GM19463 (cell line): ENCODE results near the gene PNMA8B.
"Not testable (repeated sequence)": the region's sequence is repeated elsewhere in the genome, so short reads cannot be mapped to it uniquely, and the experiment has no call there.

ENCODE experiments used
- ATAC-seq: cut with Tn5 transposase; IDR thresholded peaks from one replicate; pipeline ENCODE4 v1.9.1; 2021; ENCODE audit warnings: mild to moderate bottlenecking, moderate library complexity; ENCODE audit not compliant: unreplicated experiment

Gene PNMA8B, protein sequence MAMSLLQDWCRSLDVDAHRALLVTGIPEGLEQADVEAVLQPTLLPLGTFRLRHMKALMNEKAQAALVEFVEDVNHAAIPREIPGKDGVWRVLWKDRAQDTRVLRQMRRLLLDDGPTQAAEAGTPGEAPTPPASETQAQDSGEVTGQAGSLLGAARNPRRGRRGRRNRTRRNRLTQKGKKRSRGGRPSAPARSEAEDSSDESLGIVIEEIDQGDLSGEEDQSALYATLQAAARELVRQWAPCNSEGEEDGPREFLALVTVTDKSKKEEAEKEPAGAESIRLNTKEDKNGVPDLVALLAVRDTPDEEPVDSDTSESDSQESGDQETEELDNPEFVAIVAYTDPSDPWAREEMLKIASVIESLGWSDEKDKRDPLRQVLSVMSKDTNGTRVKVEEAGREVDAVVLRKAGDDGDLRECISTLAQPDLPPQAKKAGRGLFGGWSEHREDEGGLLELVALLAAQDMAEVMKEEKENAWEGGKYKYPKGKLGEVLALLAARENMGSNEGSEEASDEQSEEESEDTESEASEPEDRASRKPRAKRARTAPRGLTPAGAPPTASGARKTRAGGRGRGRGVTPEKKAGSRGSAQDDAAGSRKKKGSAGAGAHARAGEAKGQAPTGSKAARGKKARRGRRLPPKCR

DNA sequence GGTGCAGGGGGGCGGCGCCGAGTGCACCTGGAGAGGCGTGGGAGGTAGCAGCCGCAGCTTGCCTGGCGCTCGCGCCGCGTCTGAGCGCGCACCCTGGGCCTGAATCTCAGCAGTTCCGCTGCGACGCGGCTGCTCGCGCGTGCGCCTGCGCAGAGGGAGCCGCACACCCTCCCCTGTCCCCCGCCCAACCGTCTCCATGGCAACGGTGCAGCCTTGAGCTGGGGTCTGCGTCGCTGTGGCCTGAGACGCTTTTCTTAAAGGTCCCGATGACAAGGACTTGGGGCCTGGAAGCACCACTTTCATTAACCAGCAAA lies at the start of gene PNMA8B:
TSS of gene PNMA8B (minus strand) at position 82 of the 314 bp plus-strand sequence. CDS start 402 bp downstream, outside the sequence.
- no peak for ATAC-seq

DNA sequence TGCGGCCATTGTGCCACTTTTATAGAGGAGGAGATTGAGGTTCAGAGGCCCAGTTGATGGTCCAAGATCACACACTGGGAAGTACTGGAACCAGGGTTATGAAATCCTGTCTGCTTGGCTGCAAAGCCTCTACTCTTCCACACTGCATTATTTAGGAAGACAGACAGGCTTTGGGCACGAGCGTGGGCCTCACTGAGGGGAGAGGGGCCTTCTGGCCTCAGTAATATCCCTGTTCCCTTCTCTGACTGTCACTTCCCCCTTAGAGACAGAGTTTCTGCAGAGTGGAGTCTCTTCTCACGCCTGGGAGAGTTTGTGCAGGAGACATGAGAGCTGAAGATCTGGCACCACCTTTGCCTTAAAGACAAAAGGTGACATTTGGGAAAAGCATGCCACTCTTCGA lies 49.0 kb upstream of the PNMA8B start:
- no peak for ATAC-seq

DNA sequence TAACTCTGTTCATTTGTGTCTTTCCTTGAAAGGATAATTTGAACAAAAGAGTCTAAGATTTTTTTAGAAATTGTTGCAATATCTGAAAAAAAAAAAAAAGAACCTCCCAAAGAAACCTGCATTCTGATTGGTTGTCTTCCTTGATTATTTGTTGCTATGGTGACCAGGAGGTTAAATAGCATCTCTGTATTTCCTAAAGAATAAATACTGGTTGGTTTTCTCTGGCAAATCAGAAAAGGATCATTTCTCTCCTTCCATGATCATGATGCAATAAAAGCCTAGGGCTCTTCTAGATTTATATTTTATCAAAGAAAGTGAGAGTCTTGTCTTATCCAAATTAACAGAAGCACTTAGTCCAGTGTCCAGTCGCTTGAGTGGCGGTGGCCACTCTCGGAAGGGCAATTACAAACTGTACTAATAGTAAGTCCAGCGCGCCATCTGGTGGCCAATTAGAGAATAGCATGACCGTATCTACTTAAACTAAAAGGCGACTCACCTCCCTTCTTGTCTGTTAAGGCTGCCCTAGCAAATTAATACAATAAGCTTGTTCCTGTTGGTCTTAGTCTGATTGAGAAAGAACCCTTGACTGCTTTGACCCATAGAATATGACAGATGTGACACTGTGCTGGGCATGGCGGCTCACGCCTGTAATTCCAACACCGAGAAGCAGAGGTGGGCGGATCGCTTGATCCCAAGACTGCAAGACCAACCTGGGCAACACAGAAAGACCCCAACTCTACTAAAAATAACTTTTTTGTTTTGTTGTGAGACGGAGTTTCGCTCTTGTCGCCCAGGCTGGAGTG lies 47.0 kb upstream of the PNMA8B start:
- ATAC-seq, result no peak

DNA sequence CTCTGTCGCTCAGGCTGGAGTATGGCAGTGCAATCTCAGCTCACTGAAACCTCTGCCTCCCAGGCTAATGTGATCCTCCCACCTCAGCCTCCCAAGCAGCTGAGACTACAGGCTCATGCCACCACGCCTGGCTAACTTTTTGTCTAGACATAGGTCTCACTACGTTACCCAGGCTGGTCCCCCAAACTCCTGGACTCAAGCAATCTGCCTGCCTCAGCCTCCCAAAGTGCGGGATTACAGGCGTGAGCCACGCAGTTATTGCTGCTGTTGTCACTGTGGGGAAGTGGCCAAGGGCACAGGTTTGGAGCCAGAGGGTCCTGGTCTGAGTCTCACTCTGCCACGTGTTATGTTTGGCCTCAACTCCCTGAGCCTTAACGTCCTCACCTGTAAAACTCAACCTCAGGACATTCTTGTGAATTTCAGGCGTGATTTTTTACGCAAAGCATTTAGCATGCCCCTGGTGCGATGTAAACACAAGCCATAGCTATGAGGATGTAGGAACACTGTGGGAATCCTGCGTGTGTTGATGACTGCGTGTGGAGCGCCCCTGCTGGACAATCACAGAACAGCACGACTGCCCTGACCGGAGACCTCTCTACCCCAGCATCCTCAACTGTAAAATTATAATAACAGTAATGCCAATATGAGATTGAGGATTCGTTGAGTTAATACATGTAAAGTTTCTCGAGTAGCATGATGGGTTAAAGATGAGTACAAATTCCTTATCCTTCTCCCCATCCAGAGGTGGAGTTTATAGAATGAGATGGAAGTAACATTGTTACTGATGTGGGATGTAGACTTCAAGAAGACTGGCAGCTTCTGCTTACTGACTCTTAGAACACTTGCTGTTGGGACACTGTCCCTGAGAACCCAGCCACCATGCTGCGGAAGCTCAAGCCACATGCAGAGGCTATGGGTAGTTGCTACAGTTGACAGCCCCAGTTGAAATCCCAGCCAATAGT lies 41.8 kb upstream of the PNMA8B start:
- no peak for ATAC-seq

DNA sequence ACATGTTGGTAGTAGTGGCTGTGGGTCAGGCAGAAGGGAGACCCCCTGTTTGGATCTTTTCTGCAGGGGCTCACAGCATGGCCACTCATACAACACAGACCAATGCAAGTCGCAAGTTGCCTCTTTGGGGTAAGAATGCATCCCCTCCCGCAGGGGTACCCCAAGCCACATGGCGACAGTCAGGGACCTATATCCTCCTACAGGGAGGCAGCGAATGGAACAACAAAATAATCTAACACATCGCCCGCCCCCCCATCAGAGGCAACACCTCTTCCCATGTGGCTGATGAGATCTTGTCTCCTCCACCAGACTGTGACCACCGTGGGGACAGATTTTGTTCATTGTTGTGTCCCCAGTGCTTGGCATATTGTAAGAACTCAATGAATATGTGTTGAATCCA lies 40.7 kb upstream of the PNMA8B start:
- ATAC-seq, result no peak

DNA sequence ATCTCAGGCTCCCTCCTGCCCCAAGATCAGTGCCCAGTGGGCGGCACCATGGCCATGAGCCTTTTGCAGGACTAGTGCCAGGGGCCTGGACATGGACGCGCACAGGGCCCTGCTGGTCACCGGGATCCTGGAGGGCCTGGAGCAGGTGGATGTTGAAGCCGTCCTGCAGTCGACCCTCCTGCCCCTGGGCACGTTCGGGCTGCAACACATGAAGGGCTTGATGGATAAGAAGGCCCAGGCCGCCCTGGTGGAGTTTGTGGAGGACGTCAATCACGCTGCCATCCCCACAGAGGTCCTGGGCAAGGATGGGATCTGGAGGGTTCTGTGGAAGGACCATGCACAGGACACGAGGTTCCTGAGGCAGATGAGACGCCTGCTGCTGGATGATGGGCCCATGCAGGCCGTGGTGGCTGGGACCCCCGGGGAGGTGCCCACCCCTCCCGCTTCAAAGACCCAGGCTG lies 38.0 kb upstream of the PNMA8B start:
- no peak for ATAC-seq

DNA sequence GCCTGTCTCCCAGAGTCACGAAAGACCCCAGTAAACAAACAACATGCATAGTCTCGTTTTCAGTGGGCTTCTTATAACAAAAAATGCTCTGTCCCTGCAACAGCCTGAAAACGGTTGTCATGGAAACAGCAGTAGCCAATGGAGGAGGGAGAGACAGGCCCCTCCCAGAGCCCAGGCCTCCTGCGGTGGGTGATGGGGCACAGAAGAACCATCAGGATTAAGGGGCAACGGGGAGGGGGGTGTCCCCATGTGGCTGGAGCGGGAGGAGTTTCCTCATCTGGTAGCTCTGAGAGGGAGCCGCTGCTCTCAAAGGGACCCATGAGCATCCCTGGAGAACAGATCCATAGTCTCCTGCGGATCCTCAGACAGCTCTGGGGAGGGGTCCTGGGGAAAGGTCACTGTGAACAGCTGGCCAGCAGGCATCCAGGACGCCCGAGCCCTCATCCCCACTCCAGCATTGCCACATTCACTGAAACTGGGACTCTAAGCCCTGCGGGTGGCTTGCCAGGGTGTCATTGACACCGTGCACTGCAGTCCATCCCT lies 37.5 kb upstream of the PNMA8B start:
- ATAC-seq, result no peak

DNA sequence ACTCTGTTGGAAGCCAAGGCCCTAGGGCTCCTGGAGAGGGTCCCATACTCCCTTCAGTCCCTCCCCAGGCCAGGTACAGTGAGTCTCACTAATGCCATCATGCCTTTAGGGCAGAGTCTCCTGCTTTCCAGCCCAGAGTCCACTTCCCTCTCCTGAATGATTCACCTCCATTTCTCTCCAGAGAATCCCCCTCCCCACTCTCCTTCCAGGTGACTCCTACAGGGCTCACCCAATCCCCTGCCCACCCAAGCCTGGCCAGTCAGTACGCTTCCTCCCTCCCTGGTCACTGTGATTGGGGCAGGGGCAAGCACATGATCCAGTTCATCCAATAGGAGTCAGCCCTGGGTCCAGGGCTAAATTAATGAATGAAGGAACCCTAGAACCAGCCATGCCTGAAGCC lies 35.0 kb upstream of the PNMA8B start:
- no peak for ATAC-seq

DNA sequence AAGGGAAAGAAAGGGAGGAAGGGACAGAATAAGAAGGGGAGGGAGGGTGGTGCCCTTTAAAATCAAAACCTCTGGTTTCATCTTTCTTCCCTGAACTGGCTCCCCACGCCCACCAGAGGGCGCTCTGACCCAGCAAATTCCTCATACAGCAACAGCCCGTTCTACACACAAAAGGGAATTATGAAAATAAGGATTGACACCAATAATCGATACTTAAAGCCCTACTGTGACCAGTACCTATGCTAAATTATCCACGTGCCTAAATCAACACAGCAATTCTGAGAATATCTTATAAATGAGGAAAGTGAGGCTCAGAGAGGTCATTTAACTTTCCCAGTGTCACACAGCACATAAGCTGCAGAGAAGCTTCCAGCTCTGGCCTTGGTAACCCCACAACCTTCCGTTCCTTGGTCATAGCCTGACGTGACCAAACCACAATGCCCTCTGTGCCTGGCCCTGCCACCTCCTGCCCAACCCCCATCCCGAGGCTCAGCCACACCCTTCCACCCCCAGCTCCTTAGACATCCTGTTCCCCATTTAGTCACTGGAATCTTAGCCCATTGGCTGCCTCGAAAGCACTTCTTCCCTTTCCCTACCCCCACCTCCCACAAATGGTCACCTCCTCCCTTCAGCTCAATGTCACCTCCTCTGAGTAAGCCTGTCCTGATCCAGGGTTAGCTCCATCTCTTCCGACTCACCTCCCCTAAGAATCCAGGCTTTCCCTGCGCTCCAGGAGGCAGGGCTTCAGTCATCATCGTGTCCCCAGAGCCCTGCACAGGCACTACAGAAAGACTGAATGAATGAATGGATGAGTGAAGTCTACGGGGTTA lies 34.2 kb upstream of the PNMA8B start:
- no peak for ATAC-seq

DNA sequence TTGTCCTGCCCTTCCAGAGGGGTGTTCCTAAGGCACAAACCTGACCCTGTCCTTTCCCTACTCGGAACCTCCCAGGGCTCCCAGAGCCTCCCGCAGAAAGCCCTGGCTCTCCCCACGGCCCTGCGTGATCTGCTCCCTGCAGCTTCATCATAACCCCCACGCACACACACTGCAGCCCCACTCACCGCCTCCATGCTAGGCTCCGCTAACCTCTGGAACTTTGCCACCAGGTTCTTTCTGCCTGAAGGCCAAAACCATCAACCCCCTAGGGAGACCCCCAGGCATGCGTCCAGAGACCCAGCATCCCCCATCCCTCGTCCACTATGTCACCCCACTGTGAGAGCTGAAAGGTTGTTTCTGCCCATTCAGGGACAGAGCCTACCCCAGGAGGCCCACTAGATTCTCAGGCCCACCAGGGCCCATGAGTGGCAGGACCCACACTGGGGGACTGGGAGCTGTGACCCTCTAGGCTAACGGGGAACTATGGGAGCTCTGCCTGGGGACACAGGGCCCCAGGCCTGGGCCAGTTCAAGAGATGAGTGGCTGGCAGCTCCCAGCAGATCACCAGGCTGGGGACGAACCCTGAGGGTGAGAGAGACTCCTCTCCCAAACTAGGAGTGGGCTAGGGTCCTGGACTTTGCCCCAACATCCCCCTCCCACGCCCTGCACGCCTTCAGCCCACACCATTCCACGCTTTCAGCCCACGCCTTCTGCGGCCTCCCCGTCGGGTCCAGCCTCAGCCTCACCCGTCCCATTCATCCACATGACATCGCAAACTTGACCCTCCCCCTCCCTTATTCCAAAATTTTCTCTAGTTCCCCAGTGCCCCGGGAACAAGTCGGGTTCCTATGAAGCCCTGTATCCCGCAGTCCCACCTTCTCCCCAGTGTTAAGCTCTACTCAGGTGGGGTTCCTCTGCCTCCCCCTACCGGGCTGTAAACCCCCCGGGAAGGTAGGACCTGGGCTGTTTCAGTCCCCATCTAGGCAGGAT lies 33.2 kb upstream of the PNMA8B start:
- ATAC-seq, result no peak

DNA sequence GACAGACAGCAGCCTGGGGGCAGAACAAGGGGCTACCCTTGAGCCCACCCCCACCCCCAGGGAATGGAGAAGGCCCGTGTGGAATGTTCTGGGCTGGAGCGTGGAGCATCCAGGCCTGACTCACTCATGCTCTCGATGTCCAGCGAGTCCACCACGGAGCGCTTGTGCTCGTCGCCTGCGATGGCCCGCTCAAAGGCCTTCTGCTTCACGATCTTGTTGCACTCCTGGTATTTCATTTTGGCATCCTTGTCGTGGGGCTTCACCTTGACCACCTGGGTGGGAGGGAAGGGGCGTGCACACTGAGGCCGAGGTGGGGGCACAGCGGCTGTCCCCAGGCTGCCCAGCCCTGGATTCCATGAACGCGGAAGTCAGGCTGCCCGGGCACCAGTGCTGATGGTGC lies 31.1 kb upstream of the PNMA8B start:
- ATAC-seq, result not testable (repeated sequence)

DNA sequence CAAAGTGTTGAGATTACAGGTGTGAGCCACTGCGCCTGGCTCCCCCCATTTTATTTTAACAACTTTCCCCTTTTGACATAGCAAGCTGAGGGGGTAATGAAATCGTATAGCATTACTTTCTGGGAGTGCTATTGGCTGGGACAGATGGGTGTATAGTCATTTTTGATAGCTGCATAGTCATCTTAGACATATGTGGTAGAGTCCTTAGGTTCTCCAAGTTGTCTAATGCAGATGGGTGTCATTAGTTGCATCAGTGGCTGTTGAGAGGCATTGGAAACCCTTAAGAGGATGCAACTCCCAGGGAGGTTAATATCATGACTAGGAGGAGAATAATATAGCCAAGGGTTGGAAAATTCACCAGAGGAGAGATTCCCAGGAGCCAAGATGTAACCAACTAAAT lies 28.6 kb upstream of the PNMA8B start:
- no peak for ATAC-seq

DNA sequence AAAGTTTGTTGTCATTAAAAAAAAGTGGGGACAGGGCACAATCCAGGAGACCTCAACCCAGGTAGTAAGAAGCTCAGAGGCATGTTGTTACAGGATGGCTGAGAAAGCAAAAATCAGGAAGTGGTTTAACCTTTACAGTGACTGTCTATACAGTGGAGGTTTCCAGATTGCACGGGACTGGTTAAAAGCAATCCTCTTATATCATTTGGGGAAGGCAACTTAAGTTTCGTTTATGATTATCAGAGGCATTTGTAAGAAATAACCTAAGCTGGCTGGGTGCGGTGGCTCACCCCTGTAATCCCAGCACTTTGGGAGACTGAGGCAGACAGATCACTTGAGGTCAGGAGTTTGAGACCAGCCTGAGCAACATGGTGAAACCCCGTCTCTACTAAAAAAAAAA lies 27.3 kb upstream of the PNMA8B start:
- ATAC-seq, result not testable (repeated sequence)

DNA sequence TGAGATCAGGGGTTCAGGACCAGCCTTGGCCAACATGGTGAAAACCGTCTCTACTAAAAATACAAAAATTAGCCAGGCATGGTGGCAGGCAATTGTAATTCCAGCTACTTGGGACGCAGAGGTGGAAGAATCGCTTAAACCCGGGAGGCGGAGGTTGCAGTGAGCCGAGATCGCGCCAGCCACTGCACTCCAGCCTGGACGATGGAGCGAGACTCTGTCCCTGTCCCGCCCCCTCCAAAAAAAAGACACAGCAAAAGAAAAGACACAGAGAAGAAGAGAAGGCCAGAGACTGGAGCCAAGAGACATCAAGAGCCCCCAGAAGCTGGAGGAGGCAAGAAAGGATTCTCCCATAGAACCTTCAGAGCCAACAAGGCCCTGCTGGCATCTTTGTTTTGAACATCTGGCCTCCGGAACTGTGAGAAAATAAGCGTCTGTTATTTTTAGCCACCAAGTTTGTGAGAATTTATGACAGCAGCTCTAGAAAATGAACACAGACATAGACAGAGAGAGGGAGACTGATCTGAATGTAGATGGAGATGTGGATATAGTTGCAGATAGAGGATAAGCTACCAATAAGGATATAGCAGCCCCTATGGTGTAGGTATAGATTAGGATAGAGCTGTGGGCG lies 25.7 kb upstream of the PNMA8B start:
- ATAC-seq, result no peak

DNA sequence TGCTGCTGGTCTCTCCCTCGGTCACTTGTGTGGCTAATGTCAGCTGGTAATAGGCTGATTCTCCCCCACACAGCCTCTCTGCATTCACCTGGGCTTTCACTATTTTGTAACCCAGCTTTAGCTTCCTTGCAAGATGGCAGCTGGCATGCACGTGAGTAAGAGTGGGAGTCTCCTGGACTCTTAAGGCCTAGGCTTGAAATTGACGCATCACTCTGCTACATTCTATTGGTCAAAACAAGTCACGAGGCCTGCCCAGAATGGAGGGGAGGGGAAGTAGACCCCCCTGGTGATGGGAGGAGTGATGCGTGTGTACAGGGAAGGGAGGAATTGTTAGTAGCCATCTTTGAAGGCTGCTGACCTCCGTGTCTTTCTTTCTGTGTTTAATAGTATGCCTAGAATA lies 24.9 kb upstream of the PNMA8B start:
- ATAC-seq, result no peak

DNA sequence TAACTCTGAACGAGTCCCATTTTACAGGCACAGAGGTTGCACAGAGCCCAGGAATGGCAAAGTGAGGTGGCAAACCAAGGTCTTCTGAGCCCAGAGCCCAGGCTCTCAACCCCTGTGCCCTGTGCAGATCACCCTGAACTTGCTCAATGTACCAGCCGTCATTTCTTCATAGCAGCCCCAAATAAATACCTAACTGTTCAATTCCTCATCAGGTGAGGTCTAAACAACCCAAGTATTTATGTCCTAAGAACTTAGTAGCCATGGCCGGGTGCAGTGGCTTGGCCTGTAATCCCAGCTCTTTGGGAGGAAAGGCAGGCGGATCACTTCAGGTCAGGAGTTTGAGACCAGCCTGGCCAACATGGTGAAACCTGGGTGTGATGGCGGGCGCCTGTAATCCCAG lies 21.8 kb upstream of the PNMA8B start:
- no peak for ATAC-seq

DNA sequence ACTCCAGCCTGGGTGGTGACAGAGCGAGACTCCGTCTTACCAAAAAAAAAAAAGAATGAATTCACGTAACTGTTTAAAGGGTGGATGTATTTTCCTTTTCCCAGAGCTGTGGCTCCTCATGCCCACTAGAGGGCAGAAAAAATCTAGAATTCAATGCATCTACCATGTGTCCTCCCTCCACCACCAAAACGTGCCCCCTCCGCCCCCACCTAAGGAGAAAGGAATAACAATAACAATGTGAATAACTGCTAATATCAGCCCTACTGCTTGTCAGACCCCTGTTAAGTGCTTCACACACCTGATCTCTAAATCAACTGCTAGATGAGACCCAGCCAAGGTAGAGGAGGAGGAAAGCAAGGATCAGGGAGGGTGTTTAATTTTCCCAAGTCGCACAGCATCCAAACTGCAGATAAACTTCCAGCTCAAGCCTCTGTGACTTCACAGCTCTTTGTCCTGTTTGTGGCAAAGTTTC lies 20.2 kb upstream of the PNMA8B start:
- no peak for ATAC-seq

DNA sequence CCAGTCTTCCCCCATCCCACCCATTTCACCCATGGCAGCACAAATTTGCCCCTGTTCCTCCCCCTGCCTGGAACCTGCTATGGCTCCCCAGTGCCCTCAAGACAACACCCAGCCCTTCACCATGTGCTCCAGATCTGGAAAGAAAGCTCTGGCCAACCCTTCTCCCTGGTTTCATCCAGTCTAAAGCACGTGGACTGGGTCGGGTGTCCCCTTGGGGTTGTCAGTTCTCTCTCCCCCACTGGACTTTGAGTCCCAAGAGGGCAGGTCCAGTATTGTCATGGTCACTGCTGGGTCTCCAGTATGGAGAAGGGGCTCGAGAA lies 19.6 kb upstream of the PNMA8B start:
- ATAC-seq, result no peak
